NOMO-1 treated with DMSO at 0.1 percent for 48 hours (cell line): ENCODE results near the gene GALNT10.

Experiments
- DNase-seq: peaks from one replicate; lab custom pipeline; 2025; ENCODE audit not compliant: unreplicated experiment; lab: John Stamatoyannopoulos, UW

The GALNT10 gene

DNA sequence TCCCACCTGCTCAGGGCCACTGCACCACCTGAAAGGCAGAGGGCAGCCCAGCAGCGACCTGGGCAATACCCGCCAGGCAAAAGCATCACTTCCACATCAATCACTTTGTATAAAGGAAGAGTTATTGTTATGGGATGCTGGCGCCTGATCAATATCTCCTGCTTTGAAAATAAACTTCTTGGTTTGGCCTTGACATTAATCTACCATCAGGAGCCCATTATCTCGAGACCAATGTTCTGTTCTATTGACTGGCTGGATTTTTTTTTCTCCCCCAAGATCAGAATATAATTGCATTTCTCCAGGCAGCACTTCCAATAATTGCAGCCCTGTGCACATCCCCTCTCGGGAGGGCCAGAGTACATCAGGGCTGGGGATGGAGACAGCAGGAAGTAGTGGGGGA lies 210.8 kb downstream of the GALNT10 start:
- no peak for DNase-seq

- no peak for DNase-seq
Observed at GRCh38 chr5:154401931-154402330, 211.4 kb downstream of the GALNT10 start.

DNA sequence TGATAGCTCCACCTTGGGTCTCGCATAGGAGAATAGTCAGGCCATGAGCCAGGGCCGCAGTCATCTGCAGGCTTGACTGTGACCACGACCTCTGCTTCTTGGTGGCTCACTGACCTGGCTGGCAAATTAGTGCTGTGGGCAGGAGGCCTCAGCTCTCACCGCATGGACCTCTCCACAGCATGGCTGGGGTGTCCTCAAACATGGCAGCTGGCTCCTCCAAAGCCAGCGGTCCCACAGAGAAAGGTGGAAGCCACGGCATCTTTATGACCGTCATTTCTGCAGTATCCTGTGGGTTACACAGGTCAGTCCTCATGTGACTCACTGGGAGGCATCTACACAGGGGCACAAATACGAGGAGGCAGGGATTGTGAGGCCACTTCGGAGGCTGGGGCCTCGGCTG lies 212.1 kb downstream of the GALNT10 start:
- no peak for DNase-seq

- DNase-seq, result no peak
Observed at GRCh38 chr5:154403234-154403633, 212.7 kb downstream of the GALNT10 start.

DNA sequence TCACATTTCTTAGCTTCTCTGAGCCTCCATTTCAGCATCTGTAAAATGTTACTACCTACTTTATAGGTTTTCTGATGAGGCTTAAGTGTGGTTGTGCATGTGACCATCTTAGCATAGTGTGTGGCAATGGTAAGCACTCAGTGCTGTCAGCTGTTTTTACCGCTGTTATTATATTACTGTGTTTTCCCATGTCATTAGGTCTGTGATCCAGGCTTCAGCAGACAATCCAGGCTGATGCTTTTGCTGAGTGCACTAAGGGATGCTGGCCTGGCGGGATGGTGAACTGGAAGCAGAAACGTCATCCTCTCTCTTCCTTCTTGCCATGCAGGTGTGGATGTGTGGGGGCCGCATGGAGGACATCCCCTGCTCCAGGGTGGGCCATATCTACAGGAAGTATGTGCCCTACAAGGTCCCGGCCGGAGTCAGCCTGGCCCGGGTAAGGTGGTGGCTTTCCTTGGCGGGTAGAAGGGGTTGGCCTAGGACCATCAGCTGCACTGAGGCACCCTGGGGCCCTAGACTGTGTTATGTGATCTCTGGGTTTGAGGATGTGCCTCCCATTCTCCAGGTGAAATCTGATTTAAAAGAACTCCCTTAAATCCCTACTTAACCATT lies 213.3 kb downstream of the GALNT10 start:
- DNase-seq, result no peak

- peak; percentile 49 for DNase-seq
Observed at GRCh38 chr5:154405078-154405792, 214.7 kb downstream of the GALNT10 start.

GRCh38 chr5:154406231-154406630 lies 215.7 kb downstream of the GALNT10 start:
- DNase-seq, result no peak

DNA sequence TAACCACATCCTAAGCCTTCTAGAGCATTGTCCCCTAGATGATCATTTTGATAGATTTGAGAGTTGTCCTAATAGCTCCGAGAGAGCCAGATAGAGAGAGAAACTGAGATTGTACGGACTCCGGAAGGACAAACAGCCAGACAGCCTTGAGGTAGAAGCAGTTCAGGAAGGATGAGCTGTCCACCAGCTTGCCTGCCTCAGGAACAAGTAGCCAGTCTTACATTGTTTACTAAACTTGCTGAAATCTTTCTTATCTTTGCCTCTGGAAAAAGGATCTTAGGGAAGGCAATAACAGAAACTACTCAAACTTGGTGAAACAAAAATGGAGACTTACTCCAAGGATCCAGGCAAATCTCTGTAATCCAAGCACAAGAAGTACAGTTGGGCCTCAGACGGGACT lies 216.3 kb downstream of the GALNT10 start:
- no peak for DNase-seq

GRCh38 chr5:154408811-154409210 lies 218.3 kb downstream of the GALNT10 start:
- DNase-seq, result no peak

DNA sequence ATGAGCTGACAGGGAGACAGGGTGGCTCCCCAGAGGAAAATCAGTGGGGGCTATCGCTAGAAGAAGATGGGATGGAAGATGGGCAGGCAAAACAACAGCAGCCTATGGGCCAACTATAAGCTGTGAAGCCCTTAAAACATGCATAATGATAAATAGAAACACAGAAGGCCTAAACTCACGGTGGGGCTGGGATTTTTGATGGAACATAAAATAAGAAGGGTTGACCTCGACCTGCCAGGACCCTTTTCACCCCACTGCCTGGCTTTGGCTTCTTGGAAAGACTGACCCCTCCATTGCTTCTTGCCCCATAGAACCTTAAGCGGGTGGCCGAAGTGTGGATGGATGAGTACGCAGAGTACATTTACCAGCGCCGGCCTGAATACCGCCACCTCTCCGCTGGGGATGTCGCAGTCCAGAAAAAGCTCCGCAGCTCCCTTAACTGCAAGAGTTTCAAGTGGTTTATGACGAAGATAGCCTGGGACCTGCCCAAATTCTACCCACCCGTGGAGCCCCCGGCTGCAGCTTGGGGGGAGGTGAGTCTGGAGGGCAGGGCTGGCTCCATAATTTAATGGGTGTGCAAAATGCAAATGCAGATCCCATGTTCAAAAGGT lies 218.8 kb downstream of the GALNT10 start:
- DNase-seq, result no peak

DNA sequence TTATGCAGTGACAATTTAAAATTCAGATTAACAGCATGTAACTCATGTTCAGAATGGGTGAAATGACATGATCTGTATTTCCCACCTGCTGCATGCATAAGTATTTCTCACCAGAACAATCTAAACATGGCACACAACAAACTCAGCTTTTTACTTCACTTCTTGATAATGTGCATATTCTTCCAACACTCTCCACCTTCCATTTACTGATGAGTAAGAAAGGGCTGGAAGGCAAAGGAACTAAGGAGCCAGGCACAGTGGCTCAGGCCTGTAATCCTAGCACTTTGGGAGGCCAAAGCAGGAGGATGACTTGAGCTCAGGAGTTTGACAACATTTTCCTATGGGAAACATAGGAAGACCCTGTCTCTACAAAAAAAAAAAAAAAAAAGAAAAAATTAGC lies 219.5 kb downstream of the GALNT10 start:
- DNase-seq, result no peak

DNA sequence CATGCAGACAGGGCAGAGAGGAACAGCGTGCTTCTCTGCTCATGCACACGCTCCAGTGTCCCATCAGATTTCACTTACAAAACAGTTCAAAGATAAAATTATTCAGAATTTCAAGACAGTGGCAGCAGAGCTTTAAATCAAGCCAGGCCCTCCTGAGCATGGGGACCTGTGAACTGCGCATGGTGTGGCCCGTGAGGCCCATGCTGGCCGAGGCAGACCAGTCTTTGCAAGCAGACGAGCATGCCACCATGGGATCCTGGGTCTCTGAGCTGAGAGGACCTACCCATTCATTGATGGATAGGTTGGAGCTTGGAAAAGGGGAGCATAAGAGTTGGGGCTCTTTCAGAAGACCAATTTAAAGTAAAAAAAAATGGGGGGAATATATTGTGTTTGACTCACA lies 220.3 kb downstream of the GALNT10 start:
- no peak for DNase-seq

GRCh38 chr5:154411338-154411737 lies 220.8 kb downstream of the GALNT10 start:
- DNase-seq, result no peak

DNA sequence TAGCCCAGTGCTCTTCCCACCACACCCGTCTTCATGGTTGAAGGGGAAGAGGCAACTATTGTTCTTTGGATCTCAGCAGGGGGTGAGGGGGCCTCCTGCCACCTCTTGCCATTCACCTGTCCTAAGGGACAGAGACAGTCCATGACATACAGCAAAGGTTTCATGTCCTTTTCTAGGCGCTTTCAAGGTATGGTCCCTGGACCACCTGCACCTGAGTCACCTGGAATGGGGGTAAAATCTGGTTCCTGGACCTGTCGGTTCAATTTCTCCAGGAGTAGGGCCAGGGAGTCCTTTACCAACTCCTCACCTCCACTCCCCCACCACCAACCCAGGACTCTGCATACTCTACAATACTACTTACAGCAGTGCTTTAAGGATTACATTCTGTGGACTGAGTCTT lies 221.8 kb downstream of the GALNT10 start:
- DNase-seq, result no peak

DNA sequence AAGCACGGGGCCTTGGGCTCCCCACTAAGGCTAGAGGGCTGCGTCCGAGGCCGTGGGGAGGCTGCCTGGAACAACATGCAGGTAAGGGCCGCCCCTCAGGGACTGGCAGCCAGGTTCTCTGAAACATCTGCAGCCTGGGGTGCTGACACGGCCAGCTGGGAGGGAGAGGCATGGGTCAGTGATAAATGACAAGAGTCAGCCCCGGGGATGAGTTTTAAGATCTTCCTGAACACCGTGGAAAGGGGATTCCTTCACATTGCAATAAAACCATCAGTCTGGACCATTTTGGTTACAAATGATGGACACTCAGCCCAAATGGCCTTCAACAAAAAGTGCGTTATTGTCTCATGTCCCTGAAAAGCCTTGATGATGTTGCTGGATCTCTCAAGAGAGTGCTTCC lies 222.4 kb downstream of the GALNT10 start:
- no peak for DNase-seq

GRCh38 chr5:154415114-154415513 lies 224.6 kb downstream of the GALNT10 start:
- DNase-seq, result no peak

- DNase-seq, result no peak
Observed at GRCh38 chr5:154418344-154418820, 227.8 kb downstream of the GALNT10 start.

DNA sequence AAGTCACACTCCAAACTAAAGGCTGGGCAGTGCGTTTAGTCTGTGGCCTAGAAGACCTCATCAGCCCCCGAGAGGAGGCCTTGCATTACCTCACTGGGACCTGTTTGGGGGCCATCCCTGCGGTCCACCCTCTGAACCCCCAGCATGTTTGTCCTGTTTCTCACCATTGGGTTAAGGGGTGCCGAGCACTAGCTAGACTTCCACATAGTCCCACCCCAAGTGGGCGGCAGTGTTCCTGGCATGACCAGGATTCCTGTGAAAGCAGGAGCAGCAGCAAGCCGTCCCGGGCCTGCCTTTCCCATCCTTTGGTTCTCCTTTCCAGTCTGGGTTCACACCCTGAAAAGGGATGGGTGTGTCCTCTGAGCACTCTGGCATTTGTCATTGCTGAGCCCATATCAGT lies 228.7 kb downstream of the GALNT10 start:
- DNase-seq, result no peak

- no peak for DNase-seq
Observed at GRCh38 chr5:154421868-154422267, 231.3 kb downstream of the GALNT10 start.

DNA sequence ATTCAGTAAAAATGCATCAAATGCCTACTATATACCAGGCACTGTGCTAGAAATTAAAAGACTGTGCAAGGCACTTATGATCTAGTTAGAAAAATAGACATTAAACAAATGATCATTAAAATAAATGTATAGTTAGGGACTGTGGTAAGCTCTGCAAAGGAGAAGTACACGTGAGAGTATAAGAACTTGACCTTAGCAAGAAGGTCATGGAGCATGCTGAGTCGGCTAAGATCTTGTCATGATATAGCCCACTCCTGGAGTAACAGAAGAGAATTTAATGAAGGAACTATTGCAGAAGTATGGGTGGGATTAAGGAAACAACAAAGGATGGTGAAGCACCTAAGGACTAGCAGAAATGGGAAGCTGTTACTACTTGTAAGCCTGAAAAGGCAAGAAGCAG lies 231.8 kb downstream of the GALNT10 start:
- DNase-seq, result no peak

DNA sequence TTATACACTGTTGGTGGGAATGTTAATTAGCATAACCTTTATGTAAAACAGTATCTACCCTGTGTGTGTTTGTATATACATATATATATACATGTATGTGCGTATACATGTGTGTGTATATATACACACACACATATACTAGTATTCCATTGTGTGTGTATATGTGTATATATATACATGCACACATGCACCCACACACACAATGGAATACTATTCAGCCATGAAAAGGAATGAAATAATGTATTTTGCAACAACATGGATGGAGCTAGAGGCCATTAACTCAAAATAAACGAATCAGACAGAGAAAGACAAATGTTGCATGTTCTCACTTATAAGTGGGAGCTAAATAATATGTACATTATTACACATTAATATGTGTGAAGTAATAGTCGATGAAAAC lies 237.7 kb downstream of the GALNT10 start:
- DNase-seq, result no peak

DNA sequence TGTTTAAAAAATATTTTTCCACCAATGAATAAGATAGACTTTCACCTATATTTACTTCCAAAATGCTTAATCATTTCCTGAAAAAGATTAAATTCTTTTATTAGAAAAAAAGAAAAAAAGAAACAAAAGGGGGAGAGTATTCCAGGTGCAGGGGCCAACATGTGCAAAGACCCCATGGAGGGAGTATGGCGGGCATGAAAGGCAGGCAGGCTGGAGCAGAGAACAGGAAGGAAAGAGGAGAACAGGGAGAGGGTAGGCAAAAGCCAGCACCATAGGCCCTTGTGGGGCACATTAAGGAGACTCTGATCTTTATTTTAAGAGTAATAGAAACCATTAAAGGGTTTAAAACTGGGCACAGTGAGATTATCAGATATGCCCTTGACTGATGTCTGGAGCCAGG lies 238.8 kb downstream of the GALNT10 start:
- DNase-seq, result no peak
